ENCODE measurements around the gene ARID1A. TPM values are rescaled to one million over a fixed set of nuclear protein-coding genes. Genes with fewer than 3 reads are reported as not detected.

Gene ARID1A
- total RNA-seq, 1 experiment from 2014 or later: 60.5 TPM

DNA sequence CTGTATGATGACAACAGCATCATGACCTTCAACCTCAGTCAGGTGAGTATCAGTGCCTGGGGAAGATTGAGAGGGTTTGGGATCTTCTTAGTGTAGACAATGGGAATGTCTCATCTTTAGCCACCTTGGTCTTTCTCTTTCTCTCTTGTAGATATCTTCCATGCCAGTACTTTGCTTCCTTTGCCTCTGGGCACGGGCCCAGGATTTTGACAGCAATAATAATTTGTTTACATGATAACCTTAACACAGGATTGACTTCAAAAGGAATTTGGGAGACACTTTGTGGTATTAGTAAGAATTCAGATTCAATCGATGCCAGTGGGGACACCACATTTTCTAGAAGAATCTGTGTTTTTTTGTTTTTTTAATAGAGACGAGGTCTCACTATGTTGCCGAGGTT lies 79.9 kb downstream of the ARID1A start:
- POLR2A ChIA-PET (ENCODE audit: unreplicated experiment): no interaction called here
- Histone ChIP-seq H3K4me1 (replicated peaks; ENCODE audit: insufficient read depth) (peaks cover 21% of the 10 kb centered on the region), H3K9me2 (ENCODE audit: insufficient read depth) (no peaks in the 10 kb centered on the region), H3K79me2 (ENCODE audit: low read depth) (peaks cover 6% of the 10 kb centered on the region; the same call in 1 of the 2 replicates), H3K27me3 (ENCODE audit: insufficient read depth, low read depth) (no peaks in the 10 kb centered on the region), H2AFZ (no peak overlapping the region), H3F3A (ENCODE audit: insufficient read depth, low read depth) (peaks cover 15% of the 10 kb centered on the region; the same call in 1 of the 2 replicates), H3K4me2 (no peak overlapping the region), H3K36me3 (ENCODE audit: low read depth) (peaks cover 11% of the 10 kb centered on the region; the same call in 1 of the 2 replicates), H4K20me1 (ENCODE audit: insufficient read depth) (no peaks in the 10 kb centered on the region), H3K9me3 (ENCODE audit: insufficient read depth, low read depth) (no peaks in the 10 kb centered on the region), H3K4me3 (no peak overlapping the region), H3K27ac (no peak overlapping the region)
- TF ChIP-seq CTCF (conservative IDR thresholded peaks at IDR 0.05): no peak
- no peak for TF ChIP-seq EZH2 (IDR thresholded peaks at IDR 0.05; ENCODE audit: low read depth)
- DNase-seq: no peak
- CTCF ChIA-PET: no interaction called here
- no TSS peak for BruUV-seq (replicated peaks)
- intact Hi-C loops (cut with micrococcal nuclease; ENCODE audit: unreplicated experiment): no loop called here

DNA sequence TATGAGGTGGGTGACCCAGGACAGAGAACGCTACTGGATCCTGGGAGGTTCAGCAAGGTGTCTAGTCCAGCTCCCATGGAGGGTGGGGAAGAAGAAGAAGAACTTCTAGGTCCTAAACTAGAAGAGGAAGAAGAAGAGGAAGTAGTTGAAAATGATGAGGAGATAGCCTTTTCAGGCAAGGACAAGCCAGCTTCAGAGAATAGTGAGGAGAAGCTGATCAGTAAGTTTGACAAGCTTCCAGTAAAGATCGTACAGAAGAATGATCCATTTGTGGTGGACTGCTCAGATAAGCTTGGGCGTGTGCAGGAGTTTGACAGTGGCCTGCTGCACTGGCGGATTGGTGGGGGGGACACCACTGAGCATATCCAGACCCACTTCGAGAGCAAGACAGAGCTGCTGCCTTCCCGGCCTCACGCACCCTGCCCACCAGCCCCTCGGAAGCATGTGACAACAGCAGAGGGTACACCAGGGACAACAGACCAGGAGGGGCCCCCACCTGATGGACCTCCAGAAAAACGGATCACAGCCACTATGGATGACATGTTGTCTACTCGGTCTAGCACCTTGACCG lies 83.4 kb downstream of the ARID1A start:
- Histone ChIP-seq H3K9me3 (ENCODE audit: insufficient read depth, low read depth) (no peaks in the 10 kb centered on the region), H3K4me3 (no peak overlapping the region), H2AFZ (no peak overlapping the region), H3K27me3 (ENCODE audit: insufficient read depth, low read depth) (no peaks in the 10 kb centered on the region), H3K9me2 (ENCODE audit: insufficient read depth) (no peaks in the 10 kb centered on the region), H4K20me1 (ENCODE audit: insufficient read depth) (no peaks in the 10 kb centered on the region), H3K4me2 (no peak overlapping the region), H3K36me3 (ENCODE audit: low read depth) (peaks cover 8% of the 10 kb centered on the region; the same call in 1 of the 2 replicates), H3F3A (ENCODE audit: insufficient read depth, low read depth) (peaks cover 15% of the 10 kb centered on the region), H3K27ac (no peak overlapping the region), H3K4me1 (replicated peaks; ENCODE audit: insufficient read depth) (peaks cover 21% of the 10 kb centered on the region), H3K79me2 (ENCODE audit: low read depth) (no peaks in the 10 kb centered on the region)
- intact Hi-C loops (cut with micrococcal nuclease; ENCODE audit: unreplicated experiment): no loop called here
- TF ChIP-seq EZH2 (IDR thresholded peaks at IDR 0.05; ENCODE audit: low read depth): no peak
- TF ChIP-seq CTCF (conservative IDR thresholded peaks at IDR 0.05): no peak
- ChIA-PET CTCF (no interaction called here), POLR2A (ENCODE audit: unreplicated experiment) (no interaction called here)
- no TSS peak for BruUV-seq (replicated peaks)
- DNase-seq: no peak

GRCh38 chr1:26780344-26780957 lies 84.6 kb downstream of the ARID1A start:
- no peak overlapping the region for H3K27ac ChIP-seq
- H3K36me3 ChIP-seq (ENCODE audit: low read depth): 0 out of 2 replicates have a peak, but pooled peaks cover 4% of the 10 kb centered on the region
- peaks cover 20% of the 10 kb centered on the region for H3F3A ChIP-seq (ENCODE audit: insufficient read depth, low read depth)
- no peaks in the 10 kb centered on the region for H3K9me2 ChIP-seq (ENCODE audit: insufficient read depth)
- no peak for DNase-seq
- ChIA-PET POLR2A (ENCODE audit: unreplicated experiment) (no interaction called here), CTCF (interaction anchor here (0.6 kb wide), 2 partner anchors 8 to 175 kb away, joined by 3 to 4 read pairs; no protein-coding TSS in a partner anchor)
- TF ChIP-seq CTCF (conservative IDR thresholded peaks at IDR 0.05) (no peak), EZH2 (IDR thresholded peaks at IDR 0.05; ENCODE audit: low read depth) (no peak)
- H3K4me1 ChIP-seq (replicated peaks; ENCODE audit: insufficient read depth): peaks cover 32% of the 10 kb centered on the region
- H2AFZ ChIP-seq: no peak overlapping the region
- no peaks in the 10 kb centered on the region for H4K20me1 ChIP-seq (ENCODE audit: insufficient read depth)
- H3K4me2 ChIP-seq: no peak overlapping the region
- no peak overlapping the region for H3K4me3 ChIP-seq
- peaks cover 7% of the 10 kb centered on the region; the same call in 1 of the 2 replicates for H3K79me2 ChIP-seq (ENCODE audit: low read depth)
- no peaks in the 10 kb centered on the region for H3K9me3 ChIP-seq (ENCODE audit: insufficient read depth, low read depth)
- BruUV-seq (replicated peaks): no TSS peak
- intact Hi-C loops (cut with micrococcal nuclease; ENCODE audit: unreplicated experiment): no loop called here
- H3K27me3 ChIP-seq (ENCODE audit: insufficient read depth, low read depth): no peaks in the 10 kb centered on the region

Data from PC-9 (cell line).